Activated effector memory CD4-positive, alpha-beta T cell treated with Interleukin-2 at 50 U/mL for 16 hours (primary cell): ENCODE measurements around the gene PRR36.

Source experiments
- DNase-seq: peaks from one replicate; pipeline ENCODE4 v3.0.0-alpha.2; 2020

The PRR36 gene

DNA sequence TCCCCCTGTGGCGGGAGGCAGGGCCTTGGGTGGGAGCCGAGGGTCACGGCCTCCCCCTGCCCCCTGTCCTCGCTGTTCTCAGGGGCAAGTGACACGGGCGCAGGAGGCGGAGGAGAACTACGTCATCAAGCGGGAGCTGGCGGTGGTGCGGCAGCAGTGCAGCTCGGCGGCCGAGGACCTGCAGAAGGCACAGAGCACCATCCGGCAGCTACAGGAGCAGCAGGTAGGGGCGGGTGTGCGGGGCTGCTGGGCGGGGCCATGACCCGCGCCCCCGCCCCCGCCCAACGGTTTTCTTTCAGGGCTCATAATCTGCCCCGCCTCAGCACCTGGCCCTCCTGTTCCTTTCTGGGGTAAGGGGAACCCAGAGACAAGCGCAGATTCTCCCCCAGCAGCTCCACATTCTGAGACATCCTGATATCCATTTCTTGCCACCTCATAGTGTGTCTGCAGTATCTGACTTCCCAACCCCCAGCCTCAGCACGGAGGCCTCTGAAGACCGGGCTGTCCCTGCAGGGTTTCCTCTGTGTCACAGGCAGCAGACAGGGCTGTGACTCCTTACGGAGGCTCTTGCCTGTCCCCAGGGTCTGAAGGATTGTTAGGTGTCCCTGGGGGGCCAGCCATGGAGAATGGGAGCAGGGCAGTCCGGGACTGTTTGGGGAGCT, 15.9 kb downstream of the PRR36 start:
- no peak for DNase-seq

DNA sequence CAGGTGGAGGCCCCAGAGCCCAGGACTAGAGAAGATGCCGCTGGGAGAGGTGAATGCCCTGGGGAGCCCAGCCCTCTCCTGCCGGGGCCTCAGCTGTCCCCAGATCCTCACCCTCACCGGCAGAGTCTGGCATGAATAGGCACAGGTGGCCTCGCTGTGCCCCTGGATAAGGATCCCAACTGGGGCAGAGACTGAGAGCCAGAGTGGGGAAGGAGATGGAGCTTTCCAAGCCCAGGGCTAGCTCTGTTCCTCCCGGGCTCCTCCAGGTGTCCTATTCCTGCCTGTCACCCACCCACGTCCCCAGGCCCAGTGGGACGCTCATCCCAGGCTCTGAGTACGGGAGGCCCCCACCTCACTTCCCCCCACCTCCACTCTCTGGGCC, 16.5 kb downstream of the PRR36 start:
- no peak for DNase-seq

DNA sequence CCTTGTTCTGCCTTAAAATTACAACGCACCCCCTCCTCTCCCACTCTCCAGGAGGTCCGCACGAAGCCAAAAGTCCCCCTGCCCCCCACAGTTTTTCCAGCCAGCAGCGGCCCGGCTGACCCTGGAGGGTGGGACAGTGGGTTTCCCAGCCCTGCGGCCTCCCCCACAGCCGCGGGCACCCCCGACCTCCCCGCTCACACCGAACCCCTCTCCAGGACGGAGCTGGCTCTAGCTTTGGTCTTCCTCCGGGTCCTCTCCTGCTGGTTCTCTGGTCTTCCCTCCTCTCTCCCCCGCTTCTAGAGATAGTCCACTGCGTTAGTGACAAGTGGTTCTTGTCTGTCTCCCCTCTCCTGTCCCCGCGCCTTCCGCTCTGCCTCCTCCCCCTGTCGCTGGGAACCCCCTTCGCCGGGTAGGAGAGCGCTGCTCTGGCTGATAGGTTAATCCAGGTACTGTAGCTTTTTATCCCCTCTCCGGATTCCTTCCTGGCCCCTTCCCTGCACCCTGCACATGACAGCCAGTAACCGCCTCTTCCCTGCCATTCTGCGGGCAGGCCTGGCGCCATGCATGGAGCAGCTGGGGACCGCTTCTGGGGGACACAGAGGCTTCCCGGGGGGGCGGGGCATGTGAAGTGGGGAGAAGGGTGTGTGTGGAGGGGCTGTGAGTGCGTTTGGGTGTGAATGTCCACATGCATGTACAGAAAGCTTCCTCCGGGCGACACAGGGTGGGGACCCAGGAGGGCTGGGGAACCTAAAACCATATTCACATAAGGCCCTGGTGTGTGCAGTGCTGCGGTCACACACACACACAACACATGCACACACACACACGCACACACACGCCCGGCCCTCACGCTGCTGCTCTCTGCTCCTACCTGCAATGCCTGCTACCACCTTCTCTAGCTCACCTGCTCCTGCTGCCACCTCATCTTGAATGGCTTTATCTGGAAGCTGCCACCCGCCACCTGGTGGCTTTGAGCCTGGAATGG, 17.2 kb downstream of the PRR36 start:
- no peak for DNase-seq

DNA sequence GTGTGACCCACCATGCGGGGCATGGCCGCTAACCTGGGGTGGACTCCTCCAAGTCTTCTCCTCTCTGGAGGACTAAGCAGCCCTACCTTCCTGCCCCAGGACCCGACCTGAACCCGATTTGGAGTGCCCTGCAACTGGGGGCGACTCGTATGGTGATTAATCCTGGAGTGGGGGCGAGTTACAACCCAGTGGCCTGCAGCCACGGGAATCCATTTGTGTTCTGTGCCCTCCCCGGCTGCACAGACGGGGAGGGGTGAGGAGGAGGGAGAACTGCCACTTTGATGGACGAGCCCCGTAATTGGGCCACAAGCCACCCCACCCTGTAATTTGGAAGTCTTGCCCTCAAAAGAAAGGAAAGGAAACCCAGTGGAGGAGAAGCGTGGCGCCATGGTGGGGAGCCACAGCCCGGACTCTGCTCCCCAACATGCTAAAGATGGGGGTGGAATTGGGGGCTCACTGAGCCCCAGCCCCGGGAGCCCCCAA, 18.0 kb downstream of the PRR36 start:
- no peak for DNase-seq

DNA sequence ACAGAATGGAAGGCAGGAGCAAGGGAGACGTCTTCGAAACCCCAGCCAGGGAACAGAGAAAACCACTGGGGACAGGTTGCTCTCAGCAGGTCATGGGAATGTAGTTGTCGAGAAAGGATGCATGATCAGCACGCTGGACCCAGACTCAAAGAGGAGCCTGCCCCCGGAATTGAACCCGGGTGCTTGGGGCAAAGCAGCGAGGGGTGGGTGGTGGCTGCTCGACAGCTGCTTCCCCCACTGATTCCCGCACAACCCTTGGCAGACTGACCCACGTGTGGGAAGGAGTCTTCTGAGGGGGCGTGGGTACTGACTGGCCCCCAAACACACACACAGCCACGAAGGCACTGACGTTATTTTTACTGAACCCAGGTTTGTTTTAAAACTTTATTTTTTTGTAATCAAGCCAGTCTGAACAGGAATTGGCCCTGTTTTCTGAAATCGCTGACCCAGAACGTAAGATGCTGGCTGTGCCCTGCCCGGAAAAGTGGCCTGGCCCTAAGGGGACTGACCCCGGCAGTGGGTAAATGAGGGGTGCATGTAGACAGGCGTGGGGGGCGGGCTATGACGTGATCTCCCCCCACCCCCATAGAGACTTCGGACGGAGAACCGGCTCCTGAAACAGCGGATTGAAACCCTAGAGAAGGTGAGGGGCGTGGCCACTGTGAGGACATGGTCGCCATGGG, 18.6 kb downstream of the PRR36 start:
- no peak for DNase-seq

DNA sequence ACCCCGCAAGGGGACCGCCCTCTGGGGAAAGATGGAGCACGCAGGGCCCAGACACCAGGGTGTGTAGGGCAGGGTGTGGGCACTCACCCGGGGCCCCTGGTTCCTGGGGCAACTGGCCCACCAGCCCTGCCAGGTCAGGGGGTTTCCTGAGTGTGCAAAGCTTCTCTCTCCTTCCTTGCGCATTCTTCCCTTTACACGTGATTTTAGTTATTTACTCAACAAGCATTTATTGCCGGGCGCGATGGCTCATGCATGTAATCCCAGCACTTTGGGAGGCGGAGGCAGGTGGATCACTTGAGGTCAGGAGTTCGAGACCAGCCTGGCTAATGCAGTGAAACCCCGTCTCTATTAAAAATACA, 20.4 kb downstream of the PRR36 start:
- DNase-seq = no peak

DNA sequence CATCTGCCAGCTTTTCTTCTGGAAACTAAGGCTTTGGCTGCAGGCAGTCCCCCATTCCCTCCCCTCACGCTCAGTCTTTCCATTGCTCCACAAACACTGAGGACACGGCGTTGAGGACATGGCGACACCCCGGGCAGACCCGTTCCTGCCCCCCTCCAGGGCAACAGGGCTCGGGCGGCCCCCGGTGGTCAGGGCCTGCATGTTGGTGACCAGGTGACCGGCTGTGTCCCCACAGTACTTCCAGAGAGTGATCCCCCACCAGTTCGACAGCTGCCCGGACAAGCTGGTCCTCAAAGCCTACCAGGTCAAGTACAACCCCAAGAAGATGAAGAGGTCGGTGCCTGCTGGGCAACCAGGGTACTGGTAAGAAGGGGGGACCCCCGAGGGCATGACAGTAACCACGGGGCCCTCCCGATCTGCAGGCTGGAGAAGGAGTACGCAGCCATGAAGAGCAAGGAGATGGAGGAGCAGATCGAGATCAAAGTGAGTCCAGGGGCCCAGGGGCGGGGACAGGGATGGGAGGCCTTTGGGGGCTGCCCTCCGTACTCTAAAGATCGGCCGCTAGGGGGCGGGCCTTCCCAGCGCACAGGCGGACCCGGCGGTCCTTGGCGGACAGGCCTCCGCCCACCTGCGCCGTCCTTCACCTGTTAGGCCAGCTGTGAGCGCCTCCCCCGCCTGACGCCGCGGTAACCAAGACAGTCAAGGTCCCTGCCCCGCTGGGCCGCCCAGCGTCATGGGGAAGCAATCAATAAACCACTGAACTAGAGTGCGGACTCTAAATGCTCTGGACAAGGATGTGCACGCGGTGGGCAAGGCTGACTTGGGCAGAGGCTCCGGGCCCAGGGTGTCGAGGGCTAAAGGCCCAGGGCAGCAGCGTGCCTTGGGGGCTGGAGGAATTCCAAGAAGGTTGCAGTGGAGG, 21.1 kb downstream of the PRR36 start:
- DNase-seq = peak; percentile 47

DNA sequence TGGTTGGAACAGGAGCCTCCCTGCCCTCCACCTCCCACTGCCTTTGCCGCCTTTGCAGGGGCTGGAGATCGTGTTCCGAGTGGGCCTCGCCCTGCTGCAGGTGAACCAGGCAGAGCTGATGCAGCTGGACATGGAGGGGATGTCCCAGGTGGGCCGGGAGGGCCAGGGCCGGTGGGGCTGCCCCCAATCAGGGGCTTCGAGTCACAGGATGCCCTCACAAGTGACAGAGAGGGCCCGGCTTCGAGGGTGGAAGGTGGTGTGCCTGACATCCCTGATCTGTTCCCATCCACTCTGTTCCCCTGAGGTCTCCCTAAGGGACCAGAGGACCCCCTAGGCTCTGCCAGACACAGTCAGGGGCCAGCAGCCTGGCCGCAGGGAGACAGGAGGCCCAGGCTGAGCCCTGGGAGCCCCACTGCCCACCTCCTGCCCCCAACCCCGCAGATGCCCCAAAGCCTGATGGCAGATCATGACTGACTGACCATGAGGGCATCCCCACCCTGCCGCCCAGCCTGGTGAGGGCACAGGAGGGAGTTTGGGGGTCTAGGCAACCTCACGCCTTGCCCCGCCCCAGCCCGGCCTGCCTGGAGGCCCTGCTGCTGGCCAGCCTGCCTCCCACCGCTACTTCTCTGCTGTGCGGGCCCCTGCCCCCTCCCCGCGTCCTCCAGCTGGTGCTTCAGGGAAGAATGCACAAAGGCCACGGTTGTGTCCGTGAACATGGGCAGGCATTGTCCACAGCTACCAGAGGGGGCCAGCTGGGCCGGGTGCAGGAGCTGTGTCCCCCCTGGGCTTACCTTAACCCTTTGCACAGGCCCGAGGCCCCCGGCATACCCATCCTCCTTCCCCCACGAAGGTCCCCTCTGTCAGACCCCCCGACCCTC, 22.3 kb downstream of the PRR36 start:
- DNase-seq = no peak

DNA sequence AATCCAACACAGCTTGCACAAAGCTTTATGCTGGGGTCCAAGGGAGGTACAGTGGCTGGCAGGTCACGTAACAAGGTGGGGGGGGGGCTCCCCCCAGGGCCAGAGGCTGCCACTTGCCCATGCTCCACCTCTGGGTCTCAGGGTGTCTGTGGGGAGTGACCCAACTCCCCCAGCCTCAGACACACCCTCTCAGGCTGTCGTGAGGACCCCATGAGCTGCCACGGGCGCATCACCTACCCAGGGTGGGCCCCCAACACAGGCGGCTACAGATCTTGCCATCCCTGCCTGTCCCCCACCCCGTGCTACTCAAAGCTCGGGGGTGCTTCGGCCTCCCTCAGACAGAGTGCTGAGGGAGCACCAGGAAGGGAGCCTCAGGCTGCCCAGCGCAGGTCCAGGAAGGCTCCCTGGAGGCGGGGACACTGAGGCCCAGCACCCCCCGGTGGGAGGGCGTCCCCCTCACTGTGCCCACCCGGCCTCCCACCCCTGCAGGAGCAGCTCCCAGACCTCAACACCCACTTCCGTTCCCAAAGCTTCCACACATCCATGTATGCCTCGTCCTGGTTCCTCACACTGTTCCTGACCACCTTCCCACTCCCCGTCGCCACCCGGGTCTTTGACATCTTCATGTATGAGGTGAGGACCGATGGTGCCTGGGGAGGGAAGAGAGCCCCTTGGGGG, 23.1 kb downstream of the PRR36 start:
- no peak for DNase-seq

DNA sequence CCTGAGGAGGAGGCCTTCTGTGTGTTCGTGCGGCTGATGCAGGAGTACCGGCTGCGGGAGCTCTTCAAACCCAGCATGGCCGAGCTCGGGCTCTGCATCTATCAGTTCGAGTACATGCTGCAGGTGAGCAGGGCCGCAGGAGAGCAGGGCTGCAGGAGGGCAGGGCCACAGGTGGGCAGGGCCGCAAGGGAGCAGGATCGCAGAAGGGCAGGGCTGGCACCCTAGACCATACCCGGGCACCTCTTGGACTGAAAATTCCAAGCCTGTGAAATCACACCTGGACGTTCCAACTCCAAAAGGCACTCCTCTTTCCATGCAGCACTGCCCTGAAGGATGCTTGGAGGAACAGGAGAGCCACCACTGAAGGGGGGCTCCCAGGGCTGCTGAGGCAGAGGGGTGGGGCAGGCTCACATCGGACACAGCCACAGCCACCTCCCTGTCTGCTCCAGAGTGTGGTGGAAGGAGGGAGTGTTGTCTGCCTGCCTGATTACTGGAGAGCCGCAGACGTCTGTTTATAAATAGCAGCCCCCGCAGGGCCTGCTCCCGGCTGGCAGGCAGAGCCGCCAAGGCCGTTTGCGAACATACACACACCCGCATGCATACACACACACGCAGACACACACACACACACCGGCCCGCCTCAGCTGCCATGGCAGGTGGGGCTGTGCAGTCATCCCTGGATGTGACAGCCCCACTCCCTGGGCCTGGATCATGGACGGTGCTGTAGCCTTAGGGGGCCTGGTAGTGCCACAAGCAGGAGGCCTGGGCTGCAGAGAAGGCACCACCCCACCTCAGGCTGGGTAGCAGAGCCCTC, 24.0 kb downstream of the PRR36 start:
- no peak for DNase-seq

DNA sequence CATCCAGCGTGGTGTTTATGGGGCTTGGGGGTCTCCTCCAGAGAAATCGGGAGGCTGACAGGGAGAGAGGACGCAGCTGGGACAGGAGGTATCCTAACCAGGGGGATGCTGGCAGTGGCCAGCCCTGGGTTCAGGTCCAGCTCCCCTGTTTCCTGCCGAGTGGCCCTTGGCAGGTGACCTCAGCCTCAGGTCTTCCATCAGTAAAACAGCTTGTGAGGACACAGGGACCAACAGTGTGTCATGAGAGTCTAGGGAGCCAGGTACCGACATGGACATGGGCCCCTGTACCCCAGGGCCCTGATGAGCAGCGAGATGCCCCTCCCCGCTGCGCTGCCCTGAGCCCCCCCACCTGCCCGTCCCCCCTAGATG, 24.6 kb downstream of the PRR36 start:
- no peak for DNase-seq

DNA sequence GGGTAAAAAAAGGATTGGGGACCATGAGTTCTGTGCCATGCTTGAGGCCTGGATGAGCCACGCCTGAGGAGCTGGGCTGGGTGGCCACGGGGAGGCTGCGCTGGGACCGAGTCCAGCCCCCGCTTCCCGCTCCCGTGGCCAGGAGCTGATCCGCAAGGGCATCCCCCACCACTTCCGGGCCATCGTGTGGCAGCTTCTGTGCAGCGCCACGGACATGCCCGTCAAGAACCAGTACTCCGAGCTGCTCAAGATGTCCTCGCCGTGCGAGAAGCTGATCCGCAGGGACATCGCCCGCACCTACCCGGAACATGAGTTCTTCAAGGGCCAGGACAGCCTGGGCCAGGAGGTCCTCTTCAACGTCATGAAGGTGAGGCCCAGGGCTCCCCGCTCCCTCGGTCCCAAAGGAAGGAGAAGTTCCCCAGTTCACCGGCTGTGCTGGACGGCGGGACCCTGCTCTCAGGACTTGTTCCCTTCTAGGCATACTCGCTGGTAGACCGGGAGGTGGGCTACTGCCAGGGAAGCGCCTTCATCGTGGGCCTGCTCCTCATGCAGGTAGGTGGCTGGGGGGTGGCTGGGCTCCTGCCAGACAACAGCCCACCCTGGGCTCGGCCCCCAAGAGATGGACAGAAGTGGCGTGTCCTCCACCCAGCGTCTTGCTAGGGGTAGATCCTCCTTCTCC, 25.3 kb downstream of the PRR36 start:
- DNase-seq = no peak

DNA sequence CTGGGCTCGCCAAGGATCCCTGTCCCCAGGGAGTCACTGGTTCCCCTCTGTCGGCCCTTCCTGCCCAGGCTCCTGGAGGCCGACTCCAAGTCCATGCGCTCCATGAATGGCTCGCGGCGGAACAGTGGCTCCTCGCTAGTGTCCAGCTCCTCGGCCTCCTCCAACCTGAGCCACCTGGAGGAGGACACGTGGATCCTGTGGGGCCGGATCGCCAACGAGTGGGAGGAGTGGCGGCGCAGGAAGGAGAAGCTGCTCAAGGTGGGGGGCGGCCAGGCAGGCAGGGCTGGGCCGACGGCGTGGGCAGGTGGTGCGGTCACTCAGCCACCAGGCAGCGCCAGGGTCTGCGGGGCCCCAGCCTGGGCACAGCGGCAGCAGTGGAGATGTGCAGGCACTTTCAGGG, 26.5 kb downstream of the PRR36 start:
- no peak for DNase-seq

DNA sequence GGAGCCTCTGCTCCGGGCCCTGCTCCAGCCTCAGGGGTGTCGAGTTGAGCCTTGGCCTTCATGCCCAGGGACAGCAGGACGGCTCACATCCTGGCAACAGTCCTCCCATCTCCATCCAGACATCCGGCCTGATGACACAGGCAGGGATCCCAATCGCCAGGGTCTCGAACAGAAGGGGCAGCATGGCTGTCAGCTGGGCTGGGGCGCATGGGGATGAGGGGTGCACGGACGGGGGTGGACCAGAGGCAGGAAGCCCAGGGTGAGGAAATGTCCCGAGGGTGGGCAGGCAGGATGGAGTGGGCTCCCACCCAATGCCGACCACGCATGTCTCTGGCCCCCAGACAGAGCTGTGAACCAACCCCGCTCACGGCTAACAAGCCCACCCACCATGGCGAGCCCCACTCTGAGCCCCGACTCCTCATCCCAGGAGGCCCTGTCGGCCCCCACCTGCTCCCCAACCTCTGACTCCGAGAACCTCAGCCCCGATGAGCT, 28.0 kb downstream of the PRR36 start:
- no peak for DNase-seq

DNA sequence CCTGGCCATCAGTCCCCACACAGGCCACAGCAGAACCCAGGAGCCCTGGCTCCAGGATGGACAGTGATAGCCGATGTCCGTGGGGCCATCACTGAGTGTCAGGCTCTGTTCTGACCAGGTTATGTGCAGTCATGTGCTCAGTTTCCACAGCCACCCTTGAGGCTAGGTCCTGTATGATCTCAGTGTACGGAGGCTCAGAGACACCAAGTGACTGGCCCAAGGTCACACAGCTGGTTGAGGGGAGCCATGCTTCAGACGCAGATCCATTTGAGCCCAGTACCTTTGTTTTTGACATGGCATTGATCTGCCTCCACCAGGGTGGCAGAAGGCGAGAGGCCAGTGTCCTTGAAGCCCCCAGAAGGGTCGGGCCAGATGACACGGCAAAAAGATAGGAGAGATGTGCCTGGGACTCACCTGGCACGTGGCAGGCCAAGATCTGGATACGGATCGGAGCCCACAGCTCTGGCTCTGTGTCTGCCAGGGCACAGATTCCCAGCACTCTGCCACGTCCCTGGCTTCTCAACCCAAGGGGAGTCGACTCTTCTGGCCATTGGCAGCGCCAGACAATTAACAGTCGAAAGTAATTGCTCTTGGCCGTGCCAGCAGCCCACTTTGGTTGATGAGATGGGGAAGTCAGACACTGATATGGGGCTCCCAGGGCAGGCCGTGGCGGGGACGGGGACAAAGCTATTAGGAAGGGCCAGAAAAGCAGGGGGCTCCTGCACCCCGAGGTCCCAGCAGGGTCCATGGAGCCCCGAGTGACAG, 28.6 kb downstream of the PRR36 start:
- DNase-seq = no peak

DNA sequence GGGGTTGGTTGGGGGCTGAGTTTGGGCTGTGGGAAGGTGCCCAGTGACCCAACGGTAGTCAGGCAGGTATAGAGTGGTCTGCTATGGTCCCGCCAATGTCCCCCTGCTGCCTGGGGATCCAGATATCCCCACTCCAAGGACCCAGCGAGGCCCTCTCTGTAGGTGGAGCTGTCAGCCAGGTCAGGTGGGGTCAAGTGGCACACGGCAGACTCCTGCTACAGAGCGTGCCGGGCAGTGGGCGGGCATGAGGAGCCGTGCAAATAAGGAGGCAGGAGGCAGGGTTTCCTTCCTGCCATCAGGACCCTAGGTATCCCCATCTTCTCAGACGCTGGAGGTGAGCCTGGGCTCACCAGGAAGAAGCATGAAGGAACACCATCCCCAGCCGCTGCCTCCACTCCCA, 29.2 kb downstream of the PRR36 start:
- DNase-seq = no peak

DNA sequence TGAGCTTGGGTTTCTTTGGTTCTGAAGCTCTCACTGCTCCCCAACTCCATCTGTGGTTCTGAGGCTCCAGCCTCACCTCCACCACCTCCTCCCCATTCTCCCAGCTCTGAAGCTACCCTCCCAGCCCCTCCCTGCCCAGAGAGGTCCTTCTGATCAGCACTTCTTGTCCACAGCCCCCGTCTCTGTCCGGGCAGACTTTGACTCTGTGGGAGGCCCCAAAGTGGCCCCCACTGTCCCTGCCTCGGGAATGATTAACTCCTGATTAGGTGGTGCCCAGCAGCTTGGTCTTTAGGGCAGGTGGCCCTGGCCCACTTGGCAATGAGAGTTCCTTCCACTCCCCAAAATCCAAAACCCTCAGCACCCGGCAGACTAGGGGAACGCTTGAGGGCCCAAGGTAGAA, 29.8 kb downstream of the PRR36 start:
- no peak for DNase-seq

DNA sequence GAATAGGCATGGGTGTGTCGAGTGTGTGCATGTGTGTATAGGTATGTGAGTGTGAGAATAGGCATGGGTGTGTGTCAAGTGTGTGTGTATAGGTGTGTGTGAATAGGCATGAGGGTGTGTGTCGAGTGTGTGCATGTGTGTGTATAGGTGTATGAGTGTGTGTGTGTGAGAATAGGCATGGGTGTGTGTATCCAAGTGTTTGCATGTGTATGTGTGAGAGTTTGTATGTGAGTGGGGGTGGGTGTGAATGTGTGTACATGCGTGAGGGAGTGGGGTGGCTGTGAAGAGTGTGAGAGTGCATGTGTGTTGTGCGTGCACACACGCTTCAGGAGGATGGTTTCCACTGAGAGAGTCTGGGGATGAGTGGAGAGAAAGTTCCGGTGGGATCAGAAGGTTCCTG, 30.7 kb downstream of the PRR36 start:
- DNase-seq = no peak
